GM23338 (cell line): ENCODE measurements around the gene TAF4B. TPM values are rescaled to one million over a fixed set of nuclear protein-coding genes. Genes with fewer than 3 reads are reported as not detected.

ENCODE experiments used
- ATAC-seq: fragments of 200-7000 bp; cut with Tn5 transposase; 3 replicates; pipeline ENCODE4 v1.9.1; 2020
- DNase-seq: peaks from one replicate; pipeline ENCODE4 v3.0.0-alpha.2; 2015; ENCODE audit warnings: low spot score
- H2AFZ ChIP-seq: fragments of 200-600 bp; sonication (generic); 2 replicates; pipeline ENCODE4 v1.8.0; 2016; ENCODE audit warnings: antibody characterized with exemption, mild to moderate bottlenecking, moderate library complexity
- H3F3A ChIP-seq: fragments of 200-600 bp; sonication (generic); replicated peaks from 2 replicates; pipeline ENCODE4 v1.8.0; 2017; ENCODE audit warnings: antibody characterized with exemption, mixed run types, low read depth
- H3K27ac ChIP-seq: fragments of 200-600 bp; sonication (generic); 2 replicates; pipeline ENCODE4 v1.6.1; 2016; ENCODE audit warnings: low read depth
- H3K27me3 ChIP-seq: fragments of 200-600 bp; sonication (generic); 2 replicates; pipeline ENCODE4 v1.8.0; 2016; ENCODE audit warnings: mild to moderate bottlenecking, mixed run types, moderate library complexity; ENCODE audit not compliant: insufficient read depth
- H3K36me3 ChIP-seq: fragments of 200-600 bp; sonication (generic); 2 replicates; pipeline ENCODE4 v1.8.0; 2016; ENCODE audit warnings: mild to moderate bottlenecking; ENCODE audit not compliant: insufficient read depth
- H3K4me1 ChIP-seq: fragments of 200-600 bp; sonication (generic); 2 replicates; pipeline ENCODE4 v1.8.0; 2016; ENCODE audit warnings: mild to moderate bottlenecking, moderate library complexity; ENCODE audit not compliant: insufficient read depth
- H3K4me2 ChIP-seq: fragments of 200-600 bp; sonication (generic); 2 replicates; pipeline ENCODE4 v1.7.1; 2017; ENCODE audit warnings: mixed run types
- H3K4me3 ChIP-seq: fragments of 200-600 bp; sonication (generic); 2 replicates; pipeline ENCODE4 v1.6.1; 2016; ENCODE audit warnings: mixed run types
- H3K79me2 ChIP-seq: fragments of 200-600 bp; sonication (generic); replicated peaks from 2 replicates; pipeline ENCODE4 v1.8.0; 2017; ENCODE audit warnings: mild to moderate bottlenecking; ENCODE audit not compliant: insufficient read depth
- H3K9me2 ChIP-seq: fragments of 200-600 bp; sonication (generic); 2 replicates; pipeline ENCODE4 v1.8.0; 2017; ENCODE audit not compliant: insufficient read depth
- H4K20me1 ChIP-seq: fragments of 200-600 bp; sonication (generic); replicated peaks from 2 replicates; pipeline ENCODE4 v1.8.0; 2017; ENCODE audit warnings: mild to moderate bottlenecking; ENCODE audit not compliant: insufficient read depth
- H3K27ac Mint-ChIP-seq: 2 replicates; pipeline ENCODE4 v1.8.0; 2020; ENCODE audit warnings: inconsistent platforms, mild to moderate bottlenecking, moderate library complexity, mixed read lengths
- H3K27me3 Mint-ChIP-seq: 3 replicates; pipeline ENCODE4 v1.8.0; 2022; ENCODE audit warnings: low read depth, mild to moderate bottlenecking, moderate library complexity, mixed read lengths, inconsistent platforms; ENCODE audit not compliant: insufficient read depth, poor library complexity
- H3K36me3 Mint-ChIP-seq: 3 replicates; pipeline ENCODE4 v1.8.0; 2021; ENCODE audit warnings: low read depth, mild to moderate bottlenecking, inconsistent platforms, moderate library complexity, mixed read lengths
- H3K4me1 Mint-ChIP-seq: 3 replicates; pipeline ENCODE4 v1.8.0; 2020; ENCODE audit warnings: mild to moderate bottlenecking, inconsistent platforms, mixed read lengths
- H3K4me3 Mint-ChIP-seq: 3 replicates; pipeline ENCODE4 v1.8.0; 2021; ENCODE audit warnings: moderate library complexity, mild to moderate bottlenecking, inconsistent platforms, mixed read lengths
- H3K9me3 Mint-ChIP-seq: 3 replicates; pipeline ENCODE4 v1.8.0; 2020; ENCODE audit warnings: moderate library complexity, mild to moderate bottlenecking, inconsistent platforms, mixed read lengths
- CREB1 ChIP-seq: fragments of 250-450 bp; sonication (Bioruptor Pico); IDR thresholded peaks from 2 replicates; pipeline ENCODE4 v1.5.0; 2020; ENCODE audit warnings: low read depth, mild to moderate bottlenecking, moderate library complexity
- CTCF ChIP-seq, 2 experiments: fragments of 200-600 bp in 1 of 2; sonication (generic) in 1 of 2; conservative IDR thresholded peaks; 2 replicates each; pipeline versions ENCODE4 v1.5.1 to v1.6.1; 2016 to 2017; ENCODE audit warnings: antibody characterized with exemption in 2 of 2, low read depth in 2 of 2, mild to moderate bottlenecking in 2 of 2, moderate library complexity in 1 of 2
- EZH2 ChIP-seq: fragments of 200-600 bp; sonication (generic); IDR thresholded peaks from one replicate; pipeline ENCODE4 v1.8.0; 2017; ENCODE audit warnings: antibody characterized with exemption, mild to moderate bottlenecking, low read depth; ENCODE audit not compliant: unreplicated experiment
- EZH2phosphoT487 ChIP-seq: fragments of 200-600 bp; sonication (generic); IDR thresholded peaks from one replicate; pipeline ENCODE4 v1.8.1; 2018; ENCODE audit warnings: antibody characterized with exemption; ENCODE audit not compliant: unreplicated experiment
- JUNB ChIP-seq: IDR thresholded peaks from one replicate; pipeline ENCODE4 v1.6.1; 2016; ENCODE audit warnings: antibody characterized with exemption; ENCODE audit not compliant: unreplicated experiment
- POLR2AphosphoS5 ChIP-seq: IDR thresholded peaks from 2 replicates; pipeline ENCODE4 v1.6.1; 2016; ENCODE audit warnings: antibody characterized with exemption, low read depth
- REST ChIP-seq: IDR thresholded peaks from one replicate; pipeline ENCODE4 v1.6.1; 2018; ENCODE audit warnings: antibody characterized with exemption; ENCODE audit not compliant: unreplicated experiment
- ZNF114 ChIP-seq: fragments of 250-450 bp; sonication (Bioruptor Pico); IDR thresholded peaks from 2 replicates; pipeline ENCODE4 v1.5.0; 2020; ENCODE audit warnings: mild to moderate bottlenecking, moderate library complexity
- ZNF331 ChIP-seq: fragments of 250-450 bp; sonication (Bioruptor Pico); IDR thresholded peaks from 2 replicates; pipeline ENCODE4 v1.5.0; 2020; ENCODE audit warnings: low read depth, mild to moderate bottlenecking, moderate library complexity
- polyA plus RNA-seq: library from polyadenylated mRNA; unstranded; fragments of >200 nt; fragmentation: Nextera tagmentation; extraction: Ambion mirVana; gene quantifications from 2 replicates; pipeline ENCODE4 v1.2.1, GENCODE V29; 2016
- total RNA-seq: library from RNA; depleted of rRNA; stranded (reverse); fragments of >200 nt; shearing (Covaris generic); gene quantifications from 2 replicates; pipeline ENCODE4 v1.2.3, GENCODE V29; 2014

The TAF4B gene
- total and polyA plus RNA-seq, 2 experiments from 2014 or later = 9.4 to 27.3 TPM

- peak overlapping the region; percentile 39; the same call in 1 of the 2 replicates for H2AFZ ChIP-seq
- H4K20me1 ChIP-seq = peaks cover 21% of the 10 kb centered on the region
- H3K4me3 ChIP-seq = peak overlapping the region; percentile 84
- H3K4me1 ChIP-seq = peaks cover 16% of the 10 kb centered on the region
- H3K36me3 ChIP-seq = no peaks in the 10 kb centered on the region
- Mint-ChIP-seq H3K36me3 (peaks cover 8% of the 10 kb centered on the region), H3K27ac (peak overlapping the region; percentile 96), H3K4me1 (peaks cover 45% of the 10 kb centered on the region), H3K9me3 (no peaks in the 10 kb centered on the region; the same call in 2 of the 3 replicates), H3K27me3 (no peaks in the 10 kb centered on the region), H3K4me3 (peak overlapping the region; percentile 93)
- no peaks in the 10 kb centered on the region for H3F3A ChIP-seq
- H3K4me2 ChIP-seq = peak overlapping the region; percentile 98
- TF ChIP-seq CREB1 (CRISPR knock-in tag) (no peak), REST (no peak), ZNF114 (CRISPR knock-in tag) (no peak), JUNB (no peak), EZH2 (no peak), EZH2phosphoT487 (no peak), ZNF331 (CRISPR knock-in tag) (no peak)
- H3K9me2 ChIP-seq = no peaks in the 10 kb centered on the region
- H3K27me3 ChIP-seq = no peaks in the 10 kb centered on the region
- no peak for DNase-seq
- peaks cover 38% of the 10 kb centered on the region for H3K79me2 ChIP-seq
- no peak overlapping the region for H3K27ac ChIP-seq
- ATAC-seq = no peak
Observed at GRCh38 chr18:26225915-26226228, 373 bp upstream of the TAF4B start.

GRCh38 chr18:26227051-26227670 lies 916 bp downstream of the TAF4B start:
- peak overlapping the region; percentile 93 for H3K4me3 Mint-ChIP-seq
- H3K9me3 Mint-ChIP-seq = peaks cover 9% of the 10 kb centered on the region
- DNase-seq = peak; percentile 29
- Histone ChIP-seq H3K27ac (no peak overlapping the region), H3F3A (no peaks in the 10 kb centered on the region), H4K20me1 (peaks cover 21% of the 10 kb centered on the region), H3K27me3 (no peaks in the 10 kb centered on the region), H2AFZ (peak overlapping the region; percentile 86; the same call in 1 of the 2 replicates), H3K4me2 (peak overlapping the region; percentile 98), H3K79me2 (peaks cover 51% of the 10 kb centered on the region), H3K4me1 (peaks cover 16% of the 10 kb centered on the region), H3K9me2 (no peaks in the 10 kb centered on the region), H3K4me3 (peak overlapping the region; percentile 84), H3K36me3 (no peaks in the 10 kb centered on the region)
- no peak overlapping the region for H3K27ac Mint-ChIP-seq
- no peak for TF ChIP-seq CREB1 (CRISPR knock-in tag)
- TF ChIP-seq POLR2AphosphoS5 = no peak
- no peak for TF ChIP-seq CTCF (conservative IDR thresholded peaks at IDR 0.05; ENCODE audit: low read depth in 2 of 2)
- no peak for TF ChIP-seq ZNF114 (CRISPR knock-in tag)
- ATAC-seq = peak; percentile 29
- H3K4me1 Mint-ChIP-seq = peaks cover 39% of the 10 kb centered on the region
- peaks cover 16% of the 10 kb centered on the region for H3K36me3 Mint-ChIP-seq
- H3K27me3 Mint-ChIP-seq = no peaks in the 10 kb centered on the region
